ENCODE measurements around the gene PCDH15. TPM values are rescaled to one million over a fixed set of nuclear protein-coding genes. Genes with fewer than 3 reads are reported as not detected.

The PCDH15 gene
- total and polyA plus RNA-seq, 2 of the 13 experiments (the other 11 are each of a cell fraction or from before 2014, with no cell fraction given): not detected

- no peak for TF ChIP-seq ZNF597 (CRISPR knock-in tag; IDR thresholded peaks at IDR 0.05)
- peak; percentile 59 for TF ChIP-seq HNF4A (CRISPR knock-in tag; IDR thresholded peaks at IDR 0.05)
- TF ChIP-seq ARID2 (CRISPR knock-in tag; IDR thresholded peaks at IDR 0.05; ENCODE audit: borderline replicate concordance): no peak
- TF ChIP-seq ZNF367 (CRISPR knock-in tag; IDR thresholded peaks at IDR 0.05; ENCODE audit: borderline replicate concordance): no peak
- TF ChIP-seq ZNF230 (CRISPR knock-in tag; IDR thresholded peaks at IDR 0.05): no peak
- TF ChIP-seq MAX (IDR thresholded peaks at IDR 0.05): no peak
- peak; percentile 36; the same call in 1 of the 2 replicates for TF ChIP-seq CEBPG (CRISPR knock-in tag; IDR thresholded peaks at IDR 0.05)
- TF ChIP-seq CREB1 (IDR thresholded peaks at IDR 0.05): no peak
- TF ChIP-seq CREB1 (CRISPR knock-in tag; IDR thresholded peaks at IDR 0.05): no peak
- no peak for TF ChIP-seq MXD1 (CRISPR knock-in tag; IDR thresholded peaks at IDR 0.05)
- no peak for TF ChIP-seq SOX13 (IDR thresholded peaks at IDR 0.05)
- TF ChIP-seq SOX13 (CRISPR knock-in tag; conservative IDR thresholded peaks at IDR 0.05 in 1 of 2, IDR thresholded peaks at IDR 0.05 in 1 of 2): peak in 1 of 2 experiments; percentile 63; a peak in 2 of 4 replicates
- no peak for TF ChIP-seq KIAA2018 (CRISPR knock-in tag; IDR thresholded peaks at IDR 0.05; ENCODE audit: borderline replicate concordance)
- no peak for TF ChIP-seq EHMT2 (IDR thresholded peaks at IDR 0.05; ENCODE audit: borderline replicate concordance, low read depth, low read length)
- TF ChIP-seq ZNF572 (CRISPR knock-in tag; IDR thresholded peaks at IDR 0.05): no peak
- TF ChIP-seq HDAC6 (IDR thresholded peaks at IDR 0.05; ENCODE audit: low read depth, low read length): no peak
- TF ChIP-seq SUZ12 (IDR thresholded peaks at IDR 0.05; ENCODE audit: low read depth, low read length): no peak
- TF ChIP-seq HCFC1 (IDR thresholded peaks at IDR 0.05; ENCODE audit: low read depth, low read length): no peak
- peak; percentile 32; the same call in 1 of the 2 replicates for TF ChIP-seq TCF7L2 (IDR thresholded peaks at IDR 0.05; ENCODE audit: low read depth, low read length)
- TF ChIP-seq MTA3 (CRISPR knock-in tag; IDR thresholded peaks at IDR 0.05): no peak
- peak in 1 of 2 experiments; percentile 57; a peak in 2 of 4 replicates for TF ChIP-seq EP300 (IDR thresholded peaks at IDR 0.05; ENCODE audit: low read depth in 2 of 2, low read length in 2 of 2)
- no peak for TF ChIP-seq EP300 (CRISPR knock-in tag; IDR thresholded peaks at IDR 0.05; ENCODE audit: borderline replicate concordance)
Observed at GRCh38 chr10:53939654-53940053, 861.4 kb downstream of the PCDH15 start (continued).

Data from HepG2 (cell line).